ENCODE measurements around the gene HIVEP3.

DNA sequence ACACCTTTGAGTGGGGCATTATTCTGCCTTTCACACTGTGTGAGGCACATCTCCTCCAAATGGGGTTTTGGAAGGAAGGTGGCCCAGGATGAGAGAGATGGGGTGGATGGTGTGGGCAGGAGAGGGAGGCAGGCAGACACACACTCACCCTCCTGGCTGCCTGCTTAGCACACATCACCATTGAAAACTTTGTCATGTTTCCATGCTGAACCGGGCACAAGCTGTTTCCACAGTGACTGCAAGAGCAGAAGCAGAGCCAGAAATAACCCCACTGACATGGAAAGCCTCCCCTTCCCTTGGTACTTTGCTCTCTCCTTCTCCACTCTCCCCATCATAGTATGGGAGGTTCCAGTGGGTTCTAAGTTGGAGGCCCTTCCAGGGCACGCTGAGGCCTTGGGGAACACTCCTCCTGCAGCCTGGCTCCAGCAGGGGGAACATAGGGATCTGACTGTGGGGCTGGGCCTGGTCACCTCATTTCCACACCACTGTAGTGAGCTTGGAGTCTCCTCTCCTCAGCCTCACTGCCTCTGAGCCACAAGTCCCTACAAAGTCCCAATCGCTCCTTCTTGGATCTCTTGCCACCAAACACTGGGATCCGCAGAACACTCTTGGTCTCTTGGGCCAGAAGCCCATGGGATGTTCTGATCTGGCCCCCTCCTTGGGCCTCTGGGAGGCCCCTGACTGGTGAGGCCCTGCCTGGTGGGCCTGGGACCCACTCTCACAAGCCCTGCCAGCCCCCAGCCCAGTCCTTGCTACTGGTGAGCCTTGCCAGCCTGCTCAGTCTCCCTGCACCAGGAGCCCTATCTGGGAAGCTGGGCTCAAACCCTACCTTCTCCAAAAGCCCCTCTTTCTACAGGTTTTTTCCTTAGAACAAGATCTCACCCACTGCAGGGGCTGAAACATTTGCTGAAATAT is 271.2 kb downstream of the HIVEP3 start:
- TF ChIP-seq, protein P1, sequence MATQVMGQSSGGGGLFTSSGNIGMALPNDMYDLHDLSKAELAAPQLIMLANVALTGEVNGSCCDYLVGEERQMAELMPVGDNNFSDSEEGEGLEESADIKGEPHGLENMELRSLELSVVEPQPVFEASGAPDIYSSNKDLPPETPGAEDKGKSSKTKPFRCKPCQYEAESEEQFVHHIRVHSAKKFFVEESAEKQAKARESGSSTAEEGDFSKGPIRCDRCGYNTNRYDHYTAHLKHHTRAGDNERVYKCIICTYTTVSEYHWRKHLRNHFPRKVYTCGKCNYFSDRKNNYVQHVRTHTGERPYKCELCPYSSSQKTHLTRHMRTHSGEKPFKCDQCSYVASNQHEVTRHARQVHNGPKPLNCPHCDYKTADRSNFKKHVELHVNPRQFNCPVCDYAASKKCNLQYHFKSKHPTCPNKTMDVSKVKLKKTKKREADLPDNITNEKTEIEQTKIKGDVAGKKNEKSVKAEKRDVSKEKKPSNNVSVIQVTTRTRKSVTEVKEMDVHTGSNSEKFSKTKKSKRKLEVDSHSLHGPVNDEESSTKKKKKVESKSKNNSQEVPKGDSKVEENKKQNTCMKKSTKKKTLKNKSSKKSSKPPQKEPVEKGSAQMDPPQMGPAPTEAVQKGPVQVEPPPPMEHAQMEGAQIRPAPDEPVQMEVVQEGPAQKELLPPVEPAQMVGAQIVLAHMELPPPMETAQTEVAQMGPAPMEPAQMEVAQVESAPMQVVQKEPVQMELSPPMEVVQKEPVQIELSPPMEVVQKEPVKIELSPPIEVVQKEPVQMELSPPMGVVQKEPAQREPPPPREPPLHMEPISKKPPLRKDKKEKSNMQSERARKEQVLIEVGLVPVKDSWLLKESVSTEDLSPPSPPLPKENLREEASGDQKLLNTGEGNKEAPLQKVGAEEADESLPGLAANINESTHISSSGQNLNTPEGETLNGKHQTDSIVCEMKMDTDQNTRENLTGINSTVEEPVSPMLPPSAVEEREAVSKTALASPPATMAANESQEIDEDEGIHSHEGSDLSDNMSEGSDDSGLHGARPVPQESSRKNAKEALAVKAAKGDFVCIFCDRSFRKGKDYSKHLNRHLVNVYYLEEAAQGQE (IDR thresholded peaks at IDR 0.05; ENCODE audit: insufficient read depth in 1 of 2, low read depth in 2 of 2, low read length in 2 of 2): no peak
- TF ChIP-seq POLR2AphosphoS5 (IDR thresholded peaks at IDR 0.05; ENCODE audit: low read depth, low read length) (no peak), TAF1 (IDR thresholded peaks at IDR 0.05; ENCODE audit: borderline replicate concordance, insufficient read depth, low read length) (no peak), SIN3A (IDR thresholded peaks at IDR 0.05; ENCODE audit: borderline replicate concordance, insufficient read depth, low read length) (no peak)
